Epithelial cell of esophagus (primary cell): Measurements from ENCODE around the gene MCOLN1.
"Not testable (repeated sequence)": the region's sequence is repeated elsewhere in the genome, so short reads cannot be mapped to it uniquely, and the experiment has no call there.

Experiments used
- DNase-seq: peaks from one replicate; pipeline ENCODE4 v3.0.0; 2010; ENCODE audit warnings: low read depth
- H3K4me3 ChIP-seq: 2 replicates; pipeline ENCODE4 v1.5.1; 2011; ENCODE audit warnings: mild to moderate bottlenecking, low read length, control low read depth
- CTCF ChIP-seq: IDR thresholded peaks from 2 replicates; pipeline ENCODE4 v1.5.1; 2011; ENCODE audit warnings: low read depth, mild to moderate bottlenecking, low read length, control low read depth, inconsistent platforms; ENCODE audit not compliant: insufficient read depth; ENCODE audit errors: missing control alignments

MCOLN1 gene

GRCh38 chr19:7570761-7571160, 48.3 kb downstream of the MCOLN1 start:
- DNase-seq = peak; percentile 55
- no peak for TF ChIP-seq CTCF
- H3K4me3 ChIP-seq = no peak overlapping the region

- H3K4me3 ChIP-seq = no peak overlapping the region
- TF ChIP-seq CTCF = no peak
- DNase-seq = peak; percentile 51
These were observed 53.1 kb downstream of the MCOLN1 start for GRCh38 chr19:7575434-7576040.

- not testable (repeated sequence) for DNase-seq, H3K4me3 ChIP-seq
These were observed 55.0 kb downstream of the MCOLN1 start for GRCh38 chr19:7577422-7577821.

GRCh38 chr19:7578127-7578526, 55.7 kb downstream of the MCOLN1 start:
- no peak for TF ChIP-seq CTCF
- no peak for DNase-seq
- no peak overlapping the region for H3K4me3 ChIP-seq

- DNase-seq = no peak
- no peak overlapping the region for H3K4me3 ChIP-seq
- TF ChIP-seq CTCF = no peak
These were observed 56.8 kb downstream of the MCOLN1 start for GRCh38 chr19:7579182-7579581.

GRCh38 chr19:7582446-7582845, 60.0 kb downstream of the MCOLN1 start:
- TF ChIP-seq CTCF = no peak
- H3K4me3 ChIP-seq = no peak overlapping the region
- no peak for DNase-seq
